ENCODE results near the gene LRRC10B.

Gene LRRC10B

DNA sequence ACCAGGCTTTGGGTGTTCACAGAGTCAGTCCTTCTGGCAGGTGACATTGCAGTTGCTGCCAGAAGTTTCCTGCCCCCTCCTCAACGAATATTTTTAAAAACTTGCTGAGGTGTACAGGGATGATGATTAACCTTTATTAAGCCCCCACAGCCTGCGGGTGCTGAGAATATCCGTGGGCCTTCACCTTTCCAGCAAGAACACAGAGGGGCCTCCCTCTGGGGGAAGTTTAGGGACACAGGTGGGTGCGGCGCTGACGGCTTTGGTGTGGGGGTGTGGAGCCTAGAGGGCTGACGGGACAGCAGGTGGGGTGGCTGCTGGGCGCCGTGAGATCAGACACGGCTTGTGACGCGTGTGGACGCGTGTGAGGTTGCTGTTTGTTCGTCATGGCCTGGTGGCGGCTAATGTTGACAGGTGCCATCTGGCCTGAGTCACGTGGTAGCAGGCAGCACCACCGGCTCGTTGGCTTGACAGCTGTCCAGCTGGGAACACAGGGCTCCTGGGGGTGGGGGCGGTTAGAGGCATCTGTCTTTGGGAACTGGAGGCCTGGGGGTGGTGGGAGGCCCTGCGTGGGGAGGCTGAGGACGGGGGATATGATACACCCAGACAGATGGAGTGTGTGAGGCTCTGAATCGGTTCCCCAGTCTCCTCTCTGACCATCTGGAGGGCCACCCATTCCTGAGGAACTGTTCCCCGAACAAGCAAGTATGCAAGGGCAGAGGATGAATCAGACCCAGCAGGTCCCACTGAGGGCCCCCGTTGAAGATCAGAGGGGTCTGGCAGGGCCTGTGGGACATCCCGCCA is 12.5 kb upstream of the LRRC10B start:
- TF ChIP-seq, protein P1, sequence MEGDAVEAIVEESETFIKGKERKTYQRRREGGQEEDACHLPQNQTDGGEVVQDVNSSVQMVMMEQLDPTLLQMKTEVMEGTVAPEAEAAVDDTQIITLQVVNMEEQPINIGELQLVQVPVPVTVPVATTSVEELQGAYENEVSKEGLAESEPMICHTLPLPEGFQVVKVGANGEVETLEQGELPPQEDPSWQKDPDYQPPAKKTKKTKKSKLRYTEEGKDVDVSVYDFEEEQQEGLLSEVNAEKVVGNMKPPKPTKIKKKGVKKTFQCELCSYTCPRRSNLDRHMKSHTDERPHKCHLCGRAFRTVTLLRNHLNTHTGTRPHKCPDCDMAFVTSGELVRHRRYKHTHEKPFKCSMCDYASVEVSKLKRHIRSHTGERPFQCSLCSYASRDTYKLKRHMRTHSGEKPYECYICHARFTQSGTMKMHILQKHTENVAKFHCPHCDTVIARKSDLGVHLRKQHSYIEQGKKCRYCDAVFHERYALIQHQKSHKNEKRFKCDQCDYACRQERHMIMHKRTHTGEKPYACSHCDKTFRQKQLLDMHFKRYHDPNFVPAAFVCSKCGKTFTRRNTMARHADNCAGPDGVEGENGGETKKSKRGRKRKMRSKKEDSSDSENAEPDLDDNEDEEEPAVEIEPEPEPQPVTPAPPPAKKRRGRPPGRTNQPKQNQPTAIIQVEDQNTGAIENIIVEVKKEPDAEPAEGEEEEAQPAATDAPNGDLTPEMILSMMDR (conservative IDR thresholded peaks at IDR 0.05; ENCODE audit: low read length): no peak
- no peak overlapping the region for H3K4me3 ChIP-seq (ENCODE audit: low read length)
- no peak for DNase-seq (ENCODE audit: low read depth)

DNA sequence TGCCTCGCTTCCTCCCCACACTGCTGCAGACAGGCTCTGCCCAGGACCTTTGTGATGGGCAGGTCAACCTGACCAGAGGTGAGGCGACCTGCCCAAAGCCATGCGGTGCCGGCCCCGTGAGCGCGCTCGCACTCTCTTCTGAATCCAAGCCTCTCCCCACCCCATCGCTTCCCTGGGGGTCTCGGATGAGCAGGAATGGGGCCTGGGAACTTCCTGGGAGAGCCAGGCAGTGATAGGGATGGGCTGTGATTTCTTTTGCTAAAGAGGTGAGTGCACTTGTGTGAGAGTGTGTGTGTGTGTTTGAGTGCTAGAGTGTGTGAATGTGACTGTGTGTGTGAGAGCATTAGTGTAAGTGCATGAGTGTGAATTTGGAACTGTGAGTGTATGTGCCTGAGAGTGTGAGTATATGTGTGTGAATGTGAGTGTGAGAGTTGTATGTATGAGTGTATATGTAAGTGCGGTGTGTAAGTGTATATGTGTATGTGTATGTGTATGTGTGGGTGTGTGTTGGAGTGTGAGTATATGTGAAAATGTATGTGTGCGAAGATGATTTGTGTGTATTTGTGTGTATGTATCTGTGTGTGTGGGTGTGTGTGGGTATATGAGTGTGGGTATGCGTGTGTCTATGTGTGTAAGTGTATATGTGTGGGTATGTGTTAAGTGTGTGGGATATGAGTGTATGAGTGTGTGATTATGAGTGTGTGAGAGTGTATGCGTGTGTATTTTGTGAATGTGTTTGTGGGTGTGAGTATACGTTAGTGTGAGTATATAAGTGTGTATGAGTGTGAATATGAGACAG is 11.7 kb upstream of the LRRC10B start:
- DNase-seq (ENCODE audit: low read depth): no peak
- TF ChIP-seq, protein P1 (conservative IDR thresholded peaks at IDR 0.05; ENCODE audit: low read length): no peak
- H3K4me3 ChIP-seq (ENCODE audit: low read length): no peak overlapping the region

DNA sequence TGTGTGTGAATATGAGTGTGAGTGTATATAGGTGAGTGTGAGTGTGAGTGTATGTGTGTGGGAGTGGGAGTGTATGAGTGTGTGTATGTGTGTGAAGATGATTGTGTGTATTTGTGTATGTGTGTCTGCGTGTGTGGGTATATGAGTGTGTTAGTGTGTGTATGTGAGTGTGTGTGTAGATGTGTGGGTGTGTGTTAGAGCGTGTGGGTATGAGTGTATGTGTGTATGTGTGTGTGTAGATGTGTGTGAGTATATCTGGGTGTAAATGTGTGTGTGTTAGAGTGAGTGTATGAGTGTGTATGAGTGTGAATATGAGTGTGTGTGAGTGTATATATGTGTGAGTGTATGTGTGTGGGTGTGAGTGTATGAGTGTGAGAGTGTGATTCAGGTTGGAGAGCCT is 11.1 kb upstream of the LRRC10B start:
- TF ChIP-seq, protein P1 (conservative IDR thresholded peaks at IDR 0.05; ENCODE audit: low read length): no peak
- no peak for DNase-seq (ENCODE audit: low read depth)
- H3K4me3 ChIP-seq (ENCODE audit: low read length): no peak overlapping the region

DNA sequence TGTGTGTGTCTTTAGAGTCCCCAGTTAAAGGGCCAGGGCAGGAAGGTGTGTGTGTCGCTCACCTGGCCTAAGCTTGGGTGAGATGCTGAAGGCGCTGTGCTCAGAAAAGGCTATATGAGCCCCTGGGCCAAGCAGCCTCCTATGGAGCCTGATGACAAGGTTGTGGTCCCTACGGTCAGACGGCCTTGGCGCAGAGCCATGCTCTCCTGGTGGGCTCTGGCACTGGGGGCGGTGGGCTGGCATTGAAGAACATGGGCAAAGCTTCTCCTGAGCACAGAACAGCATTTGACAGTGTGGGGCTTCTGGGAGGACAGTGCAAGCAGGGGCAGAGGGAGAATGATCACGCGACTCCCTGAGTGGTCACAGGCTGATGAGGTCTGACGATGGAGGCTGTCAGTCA is 10.7 kb upstream of the LRRC10B start:
- TF ChIP-seq, protein P1 (conservative IDR thresholded peaks at IDR 0.05; ENCODE audit: low read length): no peak

DNA sequence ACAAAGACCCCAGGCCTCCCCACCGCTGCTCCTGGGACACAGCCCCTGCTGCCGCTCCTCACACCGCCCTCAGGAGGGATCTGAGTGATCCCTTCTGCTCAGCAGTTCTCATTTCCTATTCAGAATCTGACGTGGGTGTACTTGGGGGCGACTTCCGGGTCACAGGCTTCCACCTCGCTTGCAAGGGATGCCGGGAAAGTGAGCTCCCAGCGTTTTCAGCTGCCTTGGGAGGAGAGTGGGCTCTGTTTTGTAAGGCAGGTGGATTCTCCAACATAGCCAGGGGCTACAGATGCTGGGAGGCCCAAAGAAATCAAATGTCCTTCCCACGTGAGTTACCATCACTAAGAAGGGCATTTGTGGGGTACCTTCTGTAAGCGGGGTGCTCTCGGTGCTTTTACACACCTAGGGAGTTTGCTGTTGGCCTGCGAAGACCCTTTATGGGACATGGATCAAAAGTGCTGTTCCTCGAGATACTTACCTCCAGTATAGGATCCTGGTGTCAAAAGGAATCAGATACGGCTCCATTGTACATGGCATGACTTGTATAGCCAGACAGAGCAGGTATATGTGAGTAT is 9.7 kb upstream of the LRRC10B start:
- TF ChIP-seq, protein P1 (conservative IDR thresholded peaks at IDR 0.05; ENCODE audit: low read length): no peak

More for the DNA sequence above, 10.7 kb upstream of the LRRC10B start:
- no peak overlapping the region for H3K4me3 ChIP-seq (ENCODE audit: low read length)
- no peak for DNase-seq (ENCODE audit: low read depth)

DNA sequence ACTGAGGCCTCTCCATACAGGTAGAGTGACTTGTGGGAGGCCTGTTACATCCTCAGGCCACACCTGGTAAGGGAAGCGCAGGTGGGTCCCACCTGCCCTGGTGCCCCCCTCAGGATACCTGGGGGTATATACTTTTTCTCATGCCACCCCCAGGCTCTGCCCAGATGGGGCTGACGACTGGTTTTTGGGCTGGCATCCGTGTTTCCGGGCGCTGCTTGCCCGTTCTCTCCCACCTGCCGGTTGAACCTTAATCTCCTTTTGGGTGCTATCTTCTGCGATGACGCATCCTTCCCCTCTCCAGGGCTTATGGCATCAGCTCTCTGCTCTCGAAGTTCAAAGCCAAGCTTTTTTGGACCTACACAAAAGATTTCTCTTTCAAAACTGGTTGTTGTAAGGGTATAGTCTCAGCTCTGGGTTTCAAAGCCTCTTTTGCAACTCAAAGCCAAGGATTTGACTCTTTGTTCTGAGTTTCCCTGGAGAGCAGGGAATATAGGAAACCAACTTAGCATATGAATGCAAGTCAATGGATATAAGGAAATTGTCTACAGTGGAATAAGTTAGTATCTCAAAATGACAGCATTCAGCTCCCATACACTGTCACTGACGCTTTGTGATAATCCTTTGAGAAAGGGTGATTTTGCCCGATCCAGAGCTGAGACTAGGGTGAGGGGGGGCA is 8.6 kb upstream of the LRRC10B start:
- DNase-seq (ENCODE audit: low read depth): no peak
- H3K4me3 ChIP-seq (ENCODE audit: low read length): no peak overlapping the region
- TF ChIP-seq, protein P1 (conservative IDR thresholded peaks at IDR 0.05; ENCODE audit: low read length): no peak

More for the DNA sequence above, 9.7 kb upstream of the LRRC10B start:
- H3K4me3 ChIP-seq (ENCODE audit: low read length): no peak overlapping the region
- DNase-seq (ENCODE audit: low read depth): no peak
